ENCODE measurements around the gene APBA2.

- TF ChIP-seq ZFX (CRISPR knock-in tag; IDR thresholded peaks at IDR 0.05; ENCODE audit: low read depth): no peak
- TF ChIP-seq REST (IDR thresholded peaks at IDR 0.05; ENCODE audit: borderline replicate concordance in 1 of 2, low read depth in 1 of 2, low read length in 2 of 2): no peak
- no peak for TF ChIP-seq FOXP4 (CRISPR knock-in tag; IDR thresholded peaks at IDR 0.05)
- no peak for TF ChIP-seq PHF8 (CRISPR knock-in tag; IDR thresholded peaks at IDR 0.05)
- TF ChIP-seq TARDBP (CRISPR knock-in tag; IDR thresholded peaks at IDR 0.05): no peak
- TF ChIP-seq MYC (CRISPR knock-in tag; IDR thresholded peaks at IDR 0.05; ENCODE audit: borderline replicate concordance): no peak
Measured at GRCh38 chr15:29130951-29131839, 245.4 kb downstream of the APBA2 start.

Data from HepG2 (cell line).